HFF-Myc (cell line): ENCODE results near the gene RPGR.

Experiments
- DNase-seq: peaks from one replicate; pipeline ENCODE4 v3.0.0-alpha.2; 2011; ENCODE audit warnings: low read depth; ENCODE audit errors: extremely low read depth
- H3K4me3 ChIP-seq: replicated peaks from 2 replicates; pipeline ENCODE4 v1.5.1; 2011; ENCODE audit warnings: low read depth, mild to moderate bottlenecking, control low read depth, low read length
- CTCF ChIP-seq: IDR thresholded peaks from 2 replicates; pipeline ENCODE4 v1.5.1; 2012; ENCODE audit warnings: mild to moderate bottlenecking, low read depth, low read length, control low read depth; ENCODE audit errors: missing control alignments

The RPGR gene

GRCh38 chrX:38365954-38366353 lies 38.6 kb upstream of the RPGR start:
- no peak for TF ChIP-seq CTCF
- no peak overlapping the region for H3K4me3 ChIP-seq
- no peak for DNase-seq

- DNase-seq: no peak
- no peak overlapping the region for H3K4me3 ChIP-seq
- TF ChIP-seq CTCF: no peak
These were observed 35.7 kb upstream of the RPGR start for GRCh38 chrX:38363046-38363445.

- no peak for DNase-seq
- H3K4me3 ChIP-seq: no peak overlapping the region
- no peak for TF ChIP-seq CTCF
These were observed 30.7 kb upstream of the RPGR start for GRCh38 chrX:38357747-38358673.

GRCh38 chrX:38356401-38356800 lies 29.1 kb upstream of the RPGR start:
- no peak for DNase-seq

GRCh38 chrX:38352362-38352761 lies 25.1 kb upstream of the RPGR start, which contains the start of gene OTC:
Gene OTC (plus strand): TSS chrX:38352604. CDS start chrX:38352697, 93 bp downstream.
- H3K4me3 ChIP-seq: no peak within 1 kb of the TSS
- no peak for DNase-seq
- no peak for TF ChIP-seq CTCF

More at GRCh38 chrX:38356401-38356800, 29.1 kb upstream of the RPGR start:
- H3K4me3 ChIP-seq: no peak overlapping the region
- no peak for TF ChIP-seq CTCF

DNA sequence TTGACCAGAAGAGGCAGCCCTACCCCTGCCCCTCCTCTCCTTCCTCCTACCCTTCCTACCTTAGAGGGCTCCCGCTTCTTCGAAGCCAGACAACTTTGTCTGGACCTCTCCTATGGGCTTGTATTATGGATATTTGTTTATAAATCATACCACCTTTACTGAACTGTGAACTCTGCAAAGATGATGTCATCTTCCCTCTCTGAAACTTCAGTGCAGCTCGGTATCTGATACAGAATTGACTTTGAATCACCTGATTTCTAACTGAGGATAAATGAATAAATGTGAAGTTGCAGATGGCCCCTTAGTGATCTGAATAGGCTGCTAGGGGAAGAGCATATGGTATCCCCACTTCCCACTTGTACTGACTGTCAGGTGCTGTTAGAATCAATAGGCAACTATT lies 24.0 kb upstream of the RPGR start:
- H3K4me3 ChIP-seq: no peak overlapping the region
- no peak for TF ChIP-seq CTCF
- no peak for DNase-seq

DNA sequence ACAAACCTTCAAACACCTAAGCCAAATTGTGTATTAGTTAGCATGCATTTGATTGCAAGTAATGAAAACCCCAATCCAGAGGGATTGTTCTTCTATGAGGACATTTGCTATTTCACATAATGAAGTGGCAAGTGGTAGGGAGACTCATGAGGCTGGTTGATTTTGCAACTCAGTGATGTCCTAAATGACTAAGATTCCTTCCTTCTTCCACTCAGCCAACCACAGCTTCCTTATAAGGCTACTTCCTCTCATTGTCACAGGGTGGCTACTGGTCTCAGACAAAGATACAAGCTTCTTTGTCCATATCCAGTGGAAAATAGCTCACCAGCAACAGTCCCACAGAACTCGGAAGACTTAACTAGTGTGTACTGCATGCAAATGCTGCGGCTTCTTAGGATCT lies 19.8 kb upstream of the RPGR start:
- TF ChIP-seq CTCF: no peak
- no peak overlapping the region for H3K4me3 ChIP-seq
- DNase-seq: no peak
